Erythroblast (primary cell): ENCODE measurements around the gene ANKH.

Experiments used
- GATA1 ChIP-seq: IDR thresholded peaks from 2 replicates; pipeline ENCODE4 v1.6.1; 2011; ENCODE audit warnings: low read depth, mild to moderate bottlenecking, control low read depth, low read length, moderate library complexity
- POLR2A ChIP-seq: IDR thresholded peaks from 2 replicates; pipeline ENCODE4 v1.6.1; 2011; ENCODE audit warnings: mild to moderate bottlenecking, low read length

- TF ChIP-seq POLR2A, result no peak
- no peak for TF ChIP-seq GATA1
Observed at GRCh38 chr5:14826714-14827113, 44.9 kb downstream of the ANKH start.
